SJSA1 (cell line): ENCODE measurements around the gene KIAA0586. TPM values are rescaled to one million over a fixed set of nuclear protein-coding genes. Genes with fewer than 3 reads are reported as not detected.
"Not testable (repeated sequence)": the region's sequence is repeated elsewhere in the genome, so short reads cannot be mapped to it uniquely, and the experiment has no call there.

Source experiments
- DNase-seq, 2 experiments: peaks; one replicate each; pipeline ENCODE4 v3.0.0-alpha.2; 2015 to 2020; ENCODE audit warnings: low spot score in 2 of 2, low read depth in 1 of 2
- H3K27ac ChIP-seq: fragments of 250-450 bp; sonication (Bioruptor Pico); 2 replicates; pipeline ENCODE4 v1.5.1; 2020; ENCODE audit warnings: mild to moderate bottlenecking, moderate library complexity
- H3K27me3 ChIP-seq: fragments of 250-450 bp; sonication (Bioruptor Pico); replicated peaks from 2 replicates; pipeline ENCODE4 v1.5.1; 2020; ENCODE audit warnings: mild to moderate bottlenecking, moderate library complexity
- H3K36me3 ChIP-seq: fragments of 250-450 bp; sonication (Bioruptor Pico); 2 replicates; pipeline ENCODE4 v1.5.1; 2020; ENCODE audit warnings: mild to moderate bottlenecking
- H3K4me1 ChIP-seq: fragments of 250-450 bp; sonication (Bioruptor Pico); replicated peaks from 2 replicates; pipeline ENCODE4 v1.6.1; 2021; ENCODE audit warnings: mild to moderate bottlenecking
- H3K4me3 ChIP-seq: fragments of 250-450 bp; sonication (Bioruptor Pico); 2 replicates; pipeline ENCODE4 v1.5.1; 2020; ENCODE audit warnings: mild to moderate bottlenecking
- H3K9me3 ChIP-seq: fragments of 250-450 bp; sonication (Bioruptor Pico); replicated peaks from 2 replicates; pipeline ENCODE4 v1.5.1; 2020; ENCODE audit warnings: mild to moderate bottlenecking
- total RNA-seq: library from RNA; depleted of rRNA; stranded (reverse); fragments of >200 nt; shearing (Covaris generic); gene quantifications from 2 replicates; pipeline ENCODE4 v1.2.3, GENCODE V29; 2014

The KIAA0586 gene
- total RNA-seq, 1 experiment from 2014 or later: 41.9 TPM

GRCh38 chr14:58571256-58571655 lies 143.7 kb downstream of the KIAA0586 start:
- no peaks in the 10 kb centered on the region for H3K36me3 ChIP-seq
- no peaks in the 10 kb centered on the region for H3K9me3 ChIP-seq
- H3K4me3 ChIP-seq: no peak overlapping the region
- DNase-seq: no peak
- H3K4me1 ChIP-seq: no peaks in the 10 kb centered on the region
- H3K27ac ChIP-seq: no peak overlapping the region
- no peaks in the 10 kb centered on the region for H3K27me3 ChIP-seq

DNA sequence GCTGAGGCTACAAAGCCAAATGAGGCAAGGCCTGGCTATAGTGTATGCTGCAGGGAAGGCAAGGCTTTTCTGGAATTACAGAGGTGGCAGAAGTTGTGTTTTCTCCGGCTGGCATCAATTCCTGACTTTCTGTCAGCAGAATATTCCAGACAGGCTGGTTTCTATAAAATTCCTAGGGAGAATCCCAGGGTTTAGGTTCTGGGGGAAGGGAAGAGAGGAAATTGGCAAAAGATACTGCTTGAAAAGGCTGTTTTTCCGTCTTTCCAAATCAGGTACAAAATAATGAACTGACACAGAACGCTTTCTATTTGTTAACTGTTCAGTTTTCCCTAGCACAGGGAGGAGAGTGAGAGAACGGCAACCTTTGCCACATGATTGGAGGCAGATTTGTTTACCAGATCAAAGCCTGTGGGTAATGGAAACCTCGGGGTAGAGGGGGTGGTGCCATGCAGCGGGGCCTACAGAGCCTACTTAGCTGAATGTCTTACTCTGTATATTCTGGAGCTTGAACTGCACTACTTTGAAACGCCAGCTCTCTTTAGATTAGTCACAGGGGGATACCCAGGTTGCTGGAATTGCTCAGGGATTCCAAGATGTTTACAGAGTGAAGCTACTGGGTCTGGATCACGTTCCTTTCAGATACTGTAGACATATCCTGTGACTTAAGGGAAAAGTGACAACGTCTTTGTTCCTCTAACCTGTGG lies 144.4 kb downstream of the KIAA0586 start:
- H3K4me3 ChIP-seq: no peak overlapping the region
- no peaks in the 10 kb centered on the region for H3K4me1 ChIP-seq
- DNase-seq: no peak
- no peaks in the 10 kb centered on the region for H3K36me3 ChIP-seq
- H3K27me3 ChIP-seq: no peaks in the 10 kb centered on the region
- no peak overlapping the region for H3K27ac ChIP-seq
- H3K9me3 ChIP-seq: no peaks in the 10 kb centered on the region

GRCh38 chr14:58572473-58572853 lies 144.9 kb downstream of the KIAA0586 start:
- H3K4me1 ChIP-seq: no peaks in the 10 kb centered on the region
- DNase-seq: no peak
- no peaks in the 10 kb centered on the region for H3K36me3 ChIP-seq

DNA sequence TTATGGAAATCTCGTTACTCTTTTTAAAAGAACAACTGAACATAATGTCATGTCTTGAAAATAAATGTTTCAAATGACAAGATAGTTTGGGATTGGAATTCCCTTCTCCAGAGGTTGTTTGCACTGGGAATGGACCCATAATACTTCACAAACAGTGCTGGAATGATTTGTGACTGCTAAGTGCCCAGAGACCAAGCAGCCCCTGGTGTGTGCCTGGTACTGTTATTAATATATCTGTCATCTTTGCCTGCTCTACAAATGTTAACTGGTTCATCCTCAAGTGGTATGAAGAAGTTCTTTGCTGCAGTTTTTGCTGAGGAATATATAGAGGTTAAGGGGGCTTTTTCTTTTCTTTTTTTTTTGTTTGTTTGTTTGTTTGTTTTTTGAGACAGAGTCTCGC lies 145.3 kb downstream of the KIAA0586 start:
- no peak overlapping the region for H3K4me3 ChIP-seq
- no peak for DNase-seq
- no peaks in the 10 kb centered on the region for H3K36me3 ChIP-seq
- no peaks in the 10 kb centered on the region for H3K27me3 ChIP-seq
- H3K4me1 ChIP-seq: no peaks in the 10 kb centered on the region
- H3K9me3 ChIP-seq: no peaks in the 10 kb centered on the region
- no peak overlapping the region for H3K27ac ChIP-seq

More at GRCh38 chr14:58572473-58572853, 144.9 kb downstream of the KIAA0586 start:
- no peak overlapping the region for H3K4me3 ChIP-seq
- H3K27me3 ChIP-seq: no peaks in the 10 kb centered on the region
- H3K9me3 ChIP-seq: no peaks in the 10 kb centered on the region
- H3K27ac ChIP-seq: no peak overlapping the region

GRCh38 chr14:58574623-58575022 lies 147.1 kb downstream of the KIAA0586 start:
- Histone ChIP-seq H3K4me1 (no peaks in the 10 kb centered on the region), H3K27me3 (no peaks in the 10 kb centered on the region), H3K9me3 (no peaks in the 10 kb centered on the region), H3K27ac (no peak overlapping the region), H3K4me3 (no peak overlapping the region), H3K36me3 (no peaks in the 10 kb centered on the region)
- no peak for DNase-seq

- Histone ChIP-seq H3K27ac (no peak overlapping the region), H3K4me3 (no peak overlapping the region), H3K27me3 (no peaks in the 10 kb centered on the region), H3K4me1 (no peaks in the 10 kb centered on the region), H3K9me3 (no peaks in the 10 kb centered on the region), H3K36me3 (no peaks in the 10 kb centered on the region)
- no peak for DNase-seq
Observed at GRCh38 chr14:58575956-58576355, 148.4 kb downstream of the KIAA0586 start.

- not testable (repeated sequence) for H3K9me3 ChIP-seq, H3K4me1 ChIP-seq, H3K36me3 ChIP-seq, H3K4me3 ChIP-seq, DNase-seq, H3K27ac ChIP-seq, H3K27me3 ChIP-seq
Observed at GRCh38 chr14:58580035-58580434, 152.5 kb downstream of the KIAA0586 start.

DNA sequence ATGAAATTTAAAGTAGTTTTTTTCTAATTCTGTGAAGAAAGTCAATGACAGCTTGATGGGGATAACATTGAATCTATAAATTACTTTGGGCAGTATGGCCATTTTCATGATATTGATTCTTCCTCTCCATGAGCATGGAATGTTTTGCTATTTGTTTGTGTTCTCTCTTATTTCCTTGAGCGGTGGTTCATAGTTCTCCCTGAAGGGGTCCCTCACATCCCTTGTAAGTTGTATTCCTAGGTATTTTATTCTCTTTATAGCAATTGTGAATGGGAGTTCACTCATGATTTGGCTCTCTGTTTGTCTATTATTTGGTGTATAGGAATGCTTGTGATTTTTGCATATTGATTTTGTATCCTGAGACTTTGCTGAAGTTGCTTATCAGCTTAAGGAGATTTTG lies 153.9 kb downstream of the KIAA0586 start:
- not testable (repeated sequence) for DNase-seq, H3K36me3 ChIP-seq, H3K27me3 ChIP-seq, H3K9me3 ChIP-seq, H3K4me1 ChIP-seq, H3K4me3 ChIP-seq, H3K27ac ChIP-seq

- Histone ChIP-seq H3K4me1 (no peaks in the 10 kb centered on the region), H3K27ac (no peak overlapping the region), H3K27me3 (no peaks in the 10 kb centered on the region), H3K4me3 (no peak overlapping the region), H3K36me3 (no peaks in the 10 kb centered on the region), H3K9me3 (no peaks in the 10 kb centered on the region)
- no peak for DNase-seq
Observed at GRCh38 chr14:58584383-58584782, 156.9 kb downstream of the KIAA0586 start.

GRCh38 chr14:58587271-58587670 lies 159.8 kb downstream of the KIAA0586 start:
- Histone ChIP-seq H3K27ac (no peak overlapping the region), H3K27me3 (no peaks in the 10 kb centered on the region), H3K9me3 (no peaks in the 10 kb centered on the region), H3K36me3 (no peaks in the 10 kb centered on the region), H3K4me3 (no peak overlapping the region), H3K4me1 (no peaks in the 10 kb centered on the region)
- DNase-seq: no peak

- not testable (repeated sequence) for H3K27me3 ChIP-seq, H3K4me1 ChIP-seq, H3K9me3 ChIP-seq, H3K27ac ChIP-seq, H3K36me3 ChIP-seq, DNase-seq, H3K4me3 ChIP-seq
Observed at GRCh38 chr14:58588321-58588720, 160.8 kb downstream of the KIAA0586 start.

DNA sequence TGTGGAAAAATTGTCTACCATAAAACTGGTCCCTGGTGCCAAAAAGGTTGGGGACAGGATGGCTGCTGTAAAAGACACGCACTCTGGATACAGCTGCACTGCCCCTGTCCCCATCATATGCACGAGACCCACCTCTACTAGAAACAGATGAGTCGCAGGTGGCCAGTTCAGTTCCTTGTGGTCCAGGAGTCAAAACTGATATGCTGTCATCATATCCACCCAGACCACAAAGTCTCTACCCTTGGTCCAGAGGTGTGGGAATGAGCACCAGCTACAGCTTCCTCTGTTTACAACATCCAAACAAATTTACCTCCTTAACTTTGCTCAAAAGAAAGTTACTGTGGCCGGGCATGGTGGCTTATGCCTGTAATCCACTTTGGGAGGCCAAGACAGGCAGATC lies 166.5 kb downstream of the KIAA0586 start:
- Histone ChIP-seq H3K27ac (no peak overlapping the region), H3K4me1 (no peaks in the 10 kb centered on the region), H3K9me3 (no peaks in the 10 kb centered on the region), H3K27me3 (no peaks in the 10 kb centered on the region), H3K4me3 (no peak overlapping the region), H3K36me3 (no peaks in the 10 kb centered on the region)
- no peak for DNase-seq

DNA sequence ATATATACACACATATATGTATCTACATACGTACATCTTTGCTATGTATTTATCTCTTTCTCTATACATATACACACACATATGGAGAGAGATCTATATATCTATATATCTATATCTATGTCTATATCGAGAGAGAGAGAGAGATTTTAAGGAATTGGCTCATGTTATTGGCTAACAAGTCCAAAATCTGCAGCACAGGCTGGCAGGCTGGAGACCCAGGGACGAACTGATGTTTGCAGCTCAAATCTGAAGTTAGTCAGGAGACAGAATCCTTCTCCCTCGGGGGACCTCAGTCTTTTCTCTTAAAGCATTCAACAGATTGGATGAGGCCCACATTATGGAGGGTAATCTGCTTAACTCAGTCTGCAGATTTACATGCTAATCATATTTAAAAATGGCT lies 169.5 kb downstream of the KIAA0586 start:
- no peak for DNase-seq
- Histone ChIP-seq H3K27me3 (no peaks in the 10 kb centered on the region), H3K4me3 (no peak overlapping the region), H3K27ac (no peak overlapping the region), H3K4me1 (no peaks in the 10 kb centered on the region), H3K36me3 (no peaks in the 10 kb centered on the region), H3K9me3 (no peaks in the 10 kb centered on the region)

DNA sequence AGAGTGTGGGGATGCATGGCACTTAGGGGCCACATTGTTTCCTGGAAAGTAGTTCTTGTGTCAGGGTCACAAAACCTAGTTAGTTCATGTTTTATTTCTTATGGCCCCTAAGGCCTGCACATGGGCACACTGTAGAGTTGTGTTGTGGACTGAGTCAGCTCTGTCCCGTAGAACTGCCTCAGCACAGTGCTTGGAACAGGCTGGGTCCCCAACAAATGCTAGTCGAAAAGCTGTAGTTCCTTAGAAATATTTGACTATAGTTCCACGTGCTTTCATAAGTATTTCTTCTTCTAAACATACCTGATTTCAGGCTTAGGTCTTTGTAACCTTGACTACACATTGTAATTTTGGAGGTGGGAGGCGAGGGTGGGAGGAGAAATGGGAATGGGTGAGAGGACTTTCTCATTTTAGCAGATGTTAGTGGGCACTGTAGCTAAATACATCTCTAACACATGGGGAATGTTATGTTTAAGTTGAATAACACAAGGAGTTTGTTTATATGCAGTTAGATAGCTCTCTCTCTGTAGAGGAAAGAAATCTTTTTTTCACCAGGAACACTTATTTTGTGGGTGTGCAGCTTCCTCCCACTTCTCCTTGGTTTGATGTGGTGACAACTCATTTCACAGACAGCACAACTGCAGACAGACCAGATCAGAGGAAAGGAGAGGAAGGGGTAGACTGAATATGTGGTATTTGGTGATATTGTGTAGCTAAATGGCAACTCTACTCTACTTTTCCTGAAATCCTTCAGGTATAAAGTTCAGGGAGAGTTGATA lies 170.7 kb downstream of the KIAA0586 start:
- Histone ChIP-seq H3K9me3 (no peaks in the 10 kb centered on the region), H3K27me3 (no peaks in the 10 kb centered on the region), H3K27ac (no peak overlapping the region), H3K4me1 (no peaks in the 10 kb centered on the region), H3K4me3 (no peak overlapping the region), H3K36me3 (no peaks in the 10 kb centered on the region)
- no peak for DNase-seq
